SK-N-SH (cell line): ENCODE results near the gene CIPC. TPM values are rescaled to one million over a fixed set of nuclear protein-coding genes. Genes with fewer than 3 reads are reported as not detected.

ENCODE experiments used
- CTCF ChIA-PET: fragments of 300-600, 350-600 bp; formaldehyde crosslinking; extraction: SDS; loops from one replicate; lab custom pipeline; 2021; lab: Yijun Ruan, JAX
- POLR2A ChIA-PET: fragments of 350-600 bp; sonication (Branson Sonifier 250); formaldehyde crosslinking; extraction: SDS; loops from one replicate; lab custom pipeline; 2020; ENCODE audit warnings: antibody characterized with exemption, inconsistent platforms; lab: Yijun Ruan, JAX
- DNase-seq: peaks from one replicate; pipeline ENCODE4 v3.0.0; 2012
- H2AFZ ChIP-seq: fragments of 200-600 bp; sonication (generic); 2 replicates; pipeline ENCODE4 v1.8.1; 2016; ENCODE audit warnings: antibody characterized with exemption, mild to moderate bottlenecking, low read depth
- H3F3A ChIP-seq: fragments of 200-600 bp; sonication (generic); replicated peaks from 2 replicates; pipeline ENCODE3; 2016; ENCODE audit warnings: antibody characterized with exemption, mild to moderate bottlenecking; ENCODE audit not compliant: insufficient read depth
- H3K27ac ChIP-seq, 2 experiments: fragments of 200-500 bp in 1 of 2; fragments of 200-600 bp in 1 of 2; sonication (Bioruptor generic) in 1 of 2; sonication (generic), shearing (Covaris generic) in 1 of 2; 2 replicates each; pipeline versions ENCODE4 v1.5.1 to v1.6.1; 2014 to 2016; ENCODE audit warnings: low read depth in 2 of 2, inconsistent platforms in 1 of 2, low read length in 1 of 2, mild to moderate bottlenecking in 1 of 2, mixed read lengths in 1 of 2
- H3K27me3 ChIP-seq: fragments of 200-600 bp; sonication (generic), shearing (Covaris generic); 2 replicates; pipeline ENCODE4 v1.6.1; 2016; ENCODE audit warnings: mixed run types; ENCODE audit not compliant: insufficient read depth
- H3K36me3 ChIP-seq, 2 experiments: fragments of 200-500 bp in 1 of 2; fragments of 200-600 bp in 1 of 2; sonication (Bioruptor generic) in 1 of 2; sonication (generic) in 1 of 2; replicated peaks in 1 of 2; 2 replicates each; pipeline versions ENCODE3 to v1.5.1; 2014 to 2016; ENCODE audit warnings: low read length in 1 of 2, mild to moderate bottlenecking in 1 of 2; ENCODE audit not compliant: insufficient read depth in 2 of 2, control insufficient read depth in 1 of 2
- H3K4me1 ChIP-seq, 2 experiments: fragments of 200-500 bp in 1 of 2; fragments of 200-600 bp in 1 of 2; sonication (Bioruptor generic) in 1 of 2; sonication (generic), shearing (Covaris generic) in 1 of 2; 2 replicates each; pipeline versions ENCODE4 v1.5.1 to v1.6.1; 2014 to 2016; ENCODE audit warnings: low read depth in 1 of 2, low read length in 1 of 2, mixed run types in 1 of 2; ENCODE audit not compliant: insufficient read depth in 2 of 2, control insufficient read depth in 1 of 2
- H3K4me2 ChIP-seq: fragments of 200-600 bp; sonication (generic), shearing (Covaris generic); 2 replicates; pipeline ENCODE4 v1.6.1; 2017; ENCODE audit warnings: mixed run types
- H3K4me3 ChIP-seq, 2 experiments: fragments of 200-500 bp in 1 of 2; fragments of 200-600 bp in 1 of 2; sonication (Bioruptor generic) in 1 of 2; sonication (generic), shearing (Covaris generic) in 1 of 2; 2 replicates each; pipeline versions ENCODE4 v1.5.1 to v1.8.1; 2014 to 2016; ENCODE audit warnings: low read depth in 2 of 2, inconsistent platforms in 1 of 2, low read length in 1 of 2, mild to moderate bottlenecking in 1 of 2, mixed read lengths in 1 of 2, moderate library complexity in 1 of 2
- H3K79me2 ChIP-seq: fragments of 200-600 bp; sonication (generic); 2 replicates; pipeline ENCODE4 v1.8.1; 2017; ENCODE audit warnings: mild to moderate bottlenecking; ENCODE audit not compliant: insufficient read depth
- H3K9ac ChIP-seq: fragments of 200-600 bp; sonication (generic); 2 replicates; pipeline ENCODE4 v1.6.1; 2017; ENCODE audit warnings: mixed run types
- H3K9me2 ChIP-seq: fragments of 200-600 bp; sonication (generic); 2 replicates; pipeline ENCODE4 v1.6.1; 2017; ENCODE audit warnings: mixed run types
- H3K9me3 ChIP-seq: fragments of 200-600 bp; sonication (generic); 2 replicates; pipeline ENCODE4 v1.6.1; 2017; ENCODE audit warnings: mixed run types, mild to moderate bottlenecking, moderate library complexity
- H4K20me1 ChIP-seq: fragments of 200-600 bp; sonication (generic); 2 replicates; pipeline ENCODE4 v1.6.1; 2017; ENCODE audit warnings: mild to moderate bottlenecking, mixed run types; ENCODE audit not compliant: insufficient read depth
- MXI1 ChIP-seq: IDR thresholded peaks from 2 replicates; pipeline ENCODE4 v1.6.1; 2012; ENCODE audit warnings: mild to moderate bottlenecking, low read depth, low read length, improper control_type of control experiment
- RAD21 ChIP-seq: IDR thresholded peaks from 2 replicates; pipeline ENCODE4 v1.6.1; 2012; ENCODE audit warnings: mild to moderate bottlenecking, low read length
- RCOR1 ChIP-seq: fragments of 150-350 bp; IDR thresholded peaks from 2 replicates; pipeline ENCODE4 v1.6.1; 2017; ENCODE audit warnings: antibody characterized with exemption, low read length
- RXRA ChIP-seq: IDR thresholded peaks from 2 replicates; pipeline ENCODE4 v1.4.0; 2012; ENCODE audit warnings: low read depth, mild to moderate bottlenecking, borderline replicate concordance
- SMC3 ChIP-seq: IDR thresholded peaks from 2 replicates; pipeline ENCODE4 v1.6.1; 2012; ENCODE audit warnings: low read depth, low read length, improper control_type of control experiment
- TAF1 ChIP-seq: IDR thresholded peaks from 2 replicates; pipeline ENCODE4 v1.6.1; 2012; ENCODE audit warnings: low read depth, mild to moderate bottlenecking, low read length, moderate library complexity, borderline replicate concordance
- YY1 ChIP-seq: IDR thresholded peaks from 2 replicates; pipeline ENCODE4 v1.4.0; 2012; ENCODE audit warnings: low read depth, mild to moderate bottlenecking
- WGBS: methylation state at CpG from one replicate; pipeline ENCODE4 v1.1.6; 2017; ENCODE audit warnings: low lambda C conversion rate; 5-methylcytosine and 5-hydroxymethylcytosine counted together
- polyA plus RNA-seq, 3 experiments: library from polyadenylated mRNA; depleted of rRNA; stranded (reverse); fragments of >200 nt; gene quantifications; 2 replicates each; pipeline ENCODE4 v1.2.3, GENCODE V29; 2012
- TF ChIP-seq, protein P1 (sequence below): IDR thresholded peaks from 2 replicates; pipeline ENCODE4 v1.6.1; 2012; ENCODE audit warnings: mild to moderate bottlenecking, low read depth, low read length, moderate library complexity

CIPC gene
- polyA plus RNA-seq, 1 of the 3 experiments (the other 2 are of a cell fraction) = 6.5 TPM

GRCh38 chr14:77094672-77095284 lies 3.3 kb upstream of the CIPC start (continued):
- TF ChIP-seq TAF1 = no peak
- TF ChIP-seq MXI1 = no peak
- TF ChIP-seq YY1 = no peak
- TF ChIP-seq RCOR1 = peak; percentile 38; the same call in 1 of the 2 replicates
- peak; percentile 87 for TF ChIP-seq SMC3
- peak; percentile 84 for TF ChIP-seq RAD21

- CTCF ChIA-PET = interaction anchor here (0.8 to 17.4 kb wide), 10 partner anchors 13 to 387 kb away, joined by 3 to 309 read pairs (median 10); partner anchors contain the start of genes IRF2BPL and ZDHHC22
- Histone ChIP-seq H3K4me3 (peak overlapping the region; percentile 64 to 73), H3K9me3 (no peaks in the 10 kb centered on the region), H2AFZ (peak overlapping the region; percentile 92), H3K27me3 (no peaks in the 10 kb centered on the region), H4K20me1 (no peaks in the 10 kb centered on the region), H3K36me3 (no peaks in the 10 kb centered on the region), H3K9me2 (no peaks in the 10 kb centered on the region), H3F3A (peaks cover 21% of the 10 kb centered on the region), H3K27ac (peak overlapping the region; percentile 88 to 90), H3K4me2 (peak overlapping the region; percentile 89), H3K79me2 (peaks cover 43% of the 10 kb centered on the region), H3K9ac (peak overlapping the region; percentile 79), H3K4me1 (peaks cover 11 to 16% of the 10 kb centered on the region in 2 experiments)
- TF ChIP-seq RXRA = no peak
- TF ChIP-seq, protein P1, sequence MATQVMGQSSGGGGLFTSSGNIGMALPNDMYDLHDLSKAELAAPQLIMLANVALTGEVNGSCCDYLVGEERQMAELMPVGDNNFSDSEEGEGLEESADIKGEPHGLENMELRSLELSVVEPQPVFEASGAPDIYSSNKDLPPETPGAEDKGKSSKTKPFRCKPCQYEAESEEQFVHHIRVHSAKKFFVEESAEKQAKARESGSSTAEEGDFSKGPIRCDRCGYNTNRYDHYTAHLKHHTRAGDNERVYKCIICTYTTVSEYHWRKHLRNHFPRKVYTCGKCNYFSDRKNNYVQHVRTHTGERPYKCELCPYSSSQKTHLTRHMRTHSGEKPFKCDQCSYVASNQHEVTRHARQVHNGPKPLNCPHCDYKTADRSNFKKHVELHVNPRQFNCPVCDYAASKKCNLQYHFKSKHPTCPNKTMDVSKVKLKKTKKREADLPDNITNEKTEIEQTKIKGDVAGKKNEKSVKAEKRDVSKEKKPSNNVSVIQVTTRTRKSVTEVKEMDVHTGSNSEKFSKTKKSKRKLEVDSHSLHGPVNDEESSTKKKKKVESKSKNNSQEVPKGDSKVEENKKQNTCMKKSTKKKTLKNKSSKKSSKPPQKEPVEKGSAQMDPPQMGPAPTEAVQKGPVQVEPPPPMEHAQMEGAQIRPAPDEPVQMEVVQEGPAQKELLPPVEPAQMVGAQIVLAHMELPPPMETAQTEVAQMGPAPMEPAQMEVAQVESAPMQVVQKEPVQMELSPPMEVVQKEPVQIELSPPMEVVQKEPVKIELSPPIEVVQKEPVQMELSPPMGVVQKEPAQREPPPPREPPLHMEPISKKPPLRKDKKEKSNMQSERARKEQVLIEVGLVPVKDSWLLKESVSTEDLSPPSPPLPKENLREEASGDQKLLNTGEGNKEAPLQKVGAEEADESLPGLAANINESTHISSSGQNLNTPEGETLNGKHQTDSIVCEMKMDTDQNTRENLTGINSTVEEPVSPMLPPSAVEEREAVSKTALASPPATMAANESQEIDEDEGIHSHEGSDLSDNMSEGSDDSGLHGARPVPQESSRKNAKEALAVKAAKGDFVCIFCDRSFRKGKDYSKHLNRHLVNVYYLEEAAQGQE = 0 out of 2 replicates have a peak, but pooled peaks have one; percentile 15
- DNase-seq = no peak
- 5% methylated on average over 20 of the region's 20 CpGs for WGBS
- POLR2A ChIA-PET = no interaction called here
These were observed 905 bp upstream of the CIPC start for GRCh38 chr14:77097006-77097699.
